GM19463 (cell line): ENCODE measurements around the gene MAP9.
"Not testable (repeated sequence)": the region's sequence is repeated elsewhere in the genome, so short reads cannot be mapped to it uniquely, and the experiment has no call there.

Source experiments
- ATAC-seq: cut with Tn5 transposase; IDR thresholded peaks from one replicate; pipeline ENCODE4 v1.9.1; 2021; ENCODE audit warnings: mild to moderate bottlenecking, moderate library complexity; ENCODE audit not compliant: unreplicated experiment

Gene MAP9

GRCh38 chr4:155376387-155377268 lies at the start of gene MAP9:
MAP9 (minus strand) TSS chr4:155376965; CDS start chr4:155375850, 1,115 bp downstream.
- peak; percentile 97 for ATAC-seq

- not testable (repeated sequence) for ATAC-seq
Measured at GRCh38 chr4:155424778-155425177, 48.0 kb upstream of the MAP9 start.

- no peak for ATAC-seq
Measured at GRCh38 chr4:155423671-155424070, 46.9 kb upstream of the MAP9 start.

GRCh38 chr4:155419266-155419665 lies 42.5 kb upstream of the MAP9 start:
- ATAC-seq = no peak

GRCh38 chr4:155415662-155416061 lies 38.9 kb upstream of the MAP9 start:
- no peak for ATAC-seq

- no peak for ATAC-seq
Measured at GRCh38 chr4:155413451-155413850, 36.7 kb upstream of the MAP9 start.

- no peak for ATAC-seq
Measured at GRCh38 chr4:155411546-155411945, 34.8 kb upstream of the MAP9 start.

GRCh38 chr4:155408796-155409195 lies 32.0 kb upstream of the MAP9 start:
- no peak for ATAC-seq

- no peak for ATAC-seq
Measured at GRCh38 chr4:155407480-155407879, 30.7 kb upstream of the MAP9 start.

- no peak for ATAC-seq
Measured at GRCh38 chr4:155405059-155405458, 28.3 kb upstream of the MAP9 start.

GRCh38 chr4:155403886-155404285 lies 27.1 kb upstream of the MAP9 start:
- ATAC-seq = no peak

GRCh38 chr4:155402941-155403340 lies 26.2 kb upstream of the MAP9 start:
- no peak for ATAC-seq

- ATAC-seq = no peak
Measured at GRCh38 chr4:155400893-155401292, 24.1 kb upstream of the MAP9 start.

- no peak for ATAC-seq
Measured at GRCh38 chr4:155399974-155400697, 23.4 kb upstream of the MAP9 start.

- no peak for ATAC-seq
Measured at GRCh38 chr4:155392481-155393184, 15.9 kb upstream of the MAP9 start.

GRCh38 chr4:155391932-155392331 lies 15.2 kb upstream of the MAP9 start:
- ATAC-seq = no peak

- ATAC-seq = no peak
Measured at GRCh38 chr4:155388162-155388561, 11.4 kb upstream of the MAP9 start.

GRCh38 chr4:155383541-155383940 lies 6.8 kb upstream of the MAP9 start:
- ATAC-seq = no peak

- no peak for ATAC-seq
Measured at GRCh38 chr4:155377276-155377675, 511 bp upstream of the MAP9 start.

- ATAC-seq = no peak
Measured at GRCh38 chr4:155371432-155372043, 5.2 kb downstream of the MAP9 start.

- ATAC-seq = peak; percentile 80
Measured at GRCh38 chr4:155367608-155368007, 9.2 kb downstream of the MAP9 start.
